Measurements from ENCODE around the gene NEU2. TPM values are rescaled to one million over a fixed set of nuclear protein-coding genes. Genes with fewer than 3 reads are reported as not detected.
"Not testable (repeated sequence)": the region's sequence is repeated elsewhere in the genome, so short reads cannot be mapped to it uniquely, and the experiment has no call there.

Gene NEU2
- polyA plus RNA-seq, 3 donors, result not detected

DNA sequence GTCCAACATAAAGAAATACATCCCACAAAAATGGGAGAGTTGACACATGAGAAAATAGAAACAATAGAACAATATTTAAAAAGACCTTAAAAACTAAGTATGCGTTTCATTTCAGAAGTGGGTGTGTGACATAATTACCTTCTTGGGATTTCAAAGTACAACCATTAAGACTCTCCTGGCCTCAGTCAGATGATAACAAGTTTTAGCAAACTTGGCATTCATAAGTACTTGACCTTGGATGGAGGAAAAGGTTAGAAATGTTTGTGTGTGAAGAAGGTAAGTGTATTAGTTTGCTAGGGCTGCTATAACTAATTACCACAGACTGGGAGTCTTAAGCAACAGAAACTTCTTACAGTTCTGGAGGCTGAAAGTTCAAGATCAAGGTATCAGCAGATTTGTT lies 14.5 kb upstream of the NEU2 start:
- no CpG with 5 or more reads among the region's 1 CpG for WGBS (ENCODE audit: insufficient coverage)
- H3K9me3 ChIP-seq (replicated peaks in 1 of 2; ENCODE audit: control insufficient read depth in 1 of 2, insufficient read depth in 1 of 2, low read length in 2 of 2), result no peaks in the 10 kb centered on the region
- DNase-seq, result no peak
- no peak overlapping the region for H3K27ac ChIP-seq (ENCODE audit: low read depth in 1 of 2, low read length in 2 of 2)
- Mint-ChIP-seq H3K9me3 (peaks cover 0 to 4% (median 0%) of the 10 kb centered on the region in 7 donors), H3K27me3 (ENCODE audit: low read depth in 3 of 3) (peaks cover 2 to 6% (median 3%) of the 10 kb centered on the region in 3 donors), H3K4me1 (no peaks in the 10 kb centered on the region), H3K36me3 (no peaks in the 10 kb centered on the region), H3K27ac (no peak overlapping the region), H3K4me3 (no peak overlapping the region)
- H3K4me2 ChIP-seq (replicated peaks; ENCODE audit: extremely low read depth, low read length, poor library complexity, severe bottlenecking), result no peak overlapping the region
- H3K9ac ChIP-seq (ENCODE audit: insufficient read depth, low read length, poor library complexity, severe bottlenecking), result no peak overlapping the region
- no peak for TF ChIP-seq CTCF (IDR thresholded peaks at IDR 0.05)
- H3K79me2 ChIP-seq (ENCODE audit: insufficient read depth, low read length), result no peaks in the 10 kb centered on the region
- H3K4me1 ChIP-seq (ENCODE audit: control insufficient read depth in 1 of 2, insufficient read depth in 2 of 2, low read length in 2 of 2), result no peaks in the 10 kb centered on the region
- H3K4me3 ChIP-seq (replicated peaks in 1 of 3; ENCODE audit: low read depth in 2 of 3, low read length in 3 of 3), result no peak overlapping the region
- H4K20me1 ChIP-seq (ENCODE audit: insufficient read depth, low read length), result no peaks in the 10 kb centered on the region
- intact Hi-C loops (cut with micrococcal nuclease), result no loop called here
- H3K27me3 ChIP-seq (ENCODE audit: control insufficient read depth in 2 of 2, insufficient read depth in 2 of 2, low read length in 2 of 2), result no peaks in the 10 kb centered on the region
- no peaks in the 10 kb centered on the region for H3K36me3 ChIP-seq (replicated peaks in 1 of 2; ENCODE audit: control insufficient read depth in 1 of 2, insufficient read depth in 2 of 2, low read length in 2 of 2)
- no peak overlapping the region for H2AFZ ChIP-seq (ENCODE audit: insufficient read depth, low read depth, low read length, poor library complexity, severe bottlenecking)

GRCh38 chr2:233019610-233020009 lies 12.9 kb upstream of the NEU2 start:
- intact Hi-C loops (cut with micrococcal nuclease); H3K27me3 Mint-ChIP-seq (ENCODE audit: low read depth in 3 of 3); H3K36me3 ChIP-seq (replicated peaks in 1 of 2; ENCODE audit: control insufficient read depth in 1 of 2, insufficient read depth in 2 of 2, low read length in 2 of 2); H2AFZ ChIP-seq (ENCODE audit: insufficient read depth, low read depth, low read length, poor library complexity, severe bottlenecking); H3K9me3 Mint-ChIP-seq; H3K27ac Mint-ChIP-seq; H3K27me3 ChIP-seq (ENCODE audit: control insufficient read depth in 2 of 2, insufficient read depth in 2 of 2, low read length in 2 of 2); H3K4me2 ChIP-seq (replicated peaks; ENCODE audit: extremely low read depth, low read length, poor library complexity, severe bottlenecking); H3K4me1 ChIP-seq (ENCODE audit: control insufficient read depth in 1 of 2, insufficient read depth in 2 of 2, low read length in 2 of 2); H3K36me3 Mint-ChIP-seq; H3K4me3 Mint-ChIP-seq; H3K9me3 ChIP-seq (replicated peaks in 1 of 2; ENCODE audit: control insufficient read depth in 1 of 2, insufficient read depth in 1 of 2, low read length in 2 of 2); H3K79me2 ChIP-seq (ENCODE audit: insufficient read depth, low read length); H3K4me1 Mint-ChIP-seq; H3K27ac ChIP-seq (ENCODE audit: low read depth in 1 of 2, low read length in 2 of 2); H4K20me1 ChIP-seq (ENCODE audit: insufficient read depth, low read length); H3K4me3 ChIP-seq (replicated peaks in 1 of 3; ENCODE audit: low read depth in 2 of 3, low read length in 3 of 3); DNase-seq; H3K9ac ChIP-seq (ENCODE audit: insufficient read depth, low read length, poor library complexity, severe bottlenecking): not testable (repeated sequence)
- WGBS (ENCODE audit: insufficient coverage), result no CpG with 5 or more reads among the region's 4 CpGs

Data from CD14-positive monocyte (primary cell).